ENCODE measurements around the gene ZFP14.
"Not testable (repeated sequence)": the region's sequence is repeated elsewhere in the genome, so short reads cannot be mapped to it uniquely, and the experiment has no call there.

The ZFP14 gene

GRCh38 chr19:36331353-36332228, 47.4 kb downstream of the ZFP14 start:
- DNase-seq (ENCODE audit: low read depth, low spot score): peak; percentile 36

- DNase-seq (ENCODE audit: low read depth, low spot score): no peak
These were observed 48.8 kb downstream of the ZFP14 start for GRCh38 chr19:36330216-36330615.

GRCh38 chr19:36329534-36329933, 49.5 kb downstream of the ZFP14 start:
- not testable (repeated sequence) for DNase-seq (ENCODE audit: low read depth, low spot score)

GRCh38 chr19:36326649-36327048, 52.4 kb downstream of the ZFP14 start:
- DNase-seq (ENCODE audit: low read depth, low spot score): not testable (repeated sequence)

GRCh38 chr19:36315164-36315563, 63.8 kb downstream of the ZFP14 start:
- DNase-seq (ENCODE audit: low read depth, low spot score): not testable (repeated sequence)

- not testable (repeated sequence) for DNase-seq (ENCODE audit: low read depth, low spot score)
These were observed 64.9 kb downstream of the ZFP14 start for GRCh38 chr19:36314053-36314452.

GRCh38 chr19:36311098-36311760, 67.8 kb downstream of the ZFP14 start:
- DNase-seq (ENCODE audit: low read depth, low spot score): not testable (repeated sequence)

GRCh38 chr19:36310416-36310990, 68.5 kb downstream of the ZFP14 start:
- DNase-seq (ENCODE audit: low read depth, low spot score): not testable (repeated sequence)

GRCh38 chr19:36309759-36310158, 69.2 kb downstream of the ZFP14 start:
- not testable (repeated sequence) for DNase-seq (ENCODE audit: low read depth, low spot score)

- not testable (repeated sequence) for DNase-seq (ENCODE audit: low read depth, low spot score)
These were observed 69.7 kb downstream of the ZFP14 start for GRCh38 chr19:36309309-36309708.

GRCh38 chr19:36292317-36292716, 86.7 kb downstream of the ZFP14 start:
- DNase-seq (ENCODE audit: low read depth, low spot score): not testable (repeated sequence)

All from activated CD4-positive, CD25-positive, alpha-beta regulatory T cell treated with anti-CD3 and anti-CD28 coated beads, Interleukin-2, amount 50 U/mL, for 16 hours (primary cell).